ENCODE data around the gene SLC27A1.

The SLC27A1 gene

DNA sequence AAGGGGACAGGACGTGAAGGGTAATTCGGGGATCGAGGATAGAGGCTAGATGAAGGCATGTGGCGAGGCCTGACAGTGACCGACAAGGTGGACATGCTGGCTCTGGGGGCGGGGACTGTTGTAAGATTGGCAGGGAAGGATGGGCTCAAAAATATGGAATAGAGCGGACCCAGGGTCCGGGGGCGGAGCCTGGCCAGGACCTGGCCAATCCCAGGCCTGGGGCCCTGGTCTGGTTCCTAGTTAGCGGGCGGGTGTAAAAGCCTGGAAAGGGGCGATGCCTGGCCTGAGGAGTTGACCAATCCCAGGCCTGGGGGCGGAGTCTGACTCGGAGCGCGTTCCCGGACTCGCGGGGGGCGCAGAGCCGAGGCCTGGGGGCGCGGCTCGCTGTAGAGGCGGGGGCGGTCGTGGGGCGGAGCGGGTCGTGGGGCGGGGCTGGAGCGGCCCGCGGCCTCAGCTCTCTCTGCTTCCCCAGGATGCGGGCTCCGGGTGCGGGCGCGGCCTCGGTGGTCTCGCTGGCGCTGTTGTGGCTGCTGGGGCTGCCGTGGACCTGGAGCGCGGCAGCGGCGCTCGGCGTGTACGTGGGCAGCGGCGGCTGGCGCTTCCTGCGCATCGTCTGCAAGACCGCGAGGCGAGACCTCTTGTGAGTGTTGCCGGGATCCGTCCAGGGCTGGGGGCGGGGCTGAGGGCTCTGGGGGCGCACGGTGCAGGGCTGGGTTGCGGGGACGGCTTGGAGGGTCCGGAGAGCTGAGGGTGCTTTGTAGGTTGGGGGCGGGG, at the start of gene SLC27A1:
Gene SLC27A1, plus strand, starts transcription at position 457 of the 774 bp plus-strand sequence. Its CDS starts 17 bp downstream, at position 474.
- peak; percentile 97 for DNase-seq (ENCODE audit: low read depth)

GRCh38 chr19:17421942-17422341, 48.4 kb upstream of the SLC27A1 start:
- DNase-seq (ENCODE audit: low read depth) = no peak

DNA sequence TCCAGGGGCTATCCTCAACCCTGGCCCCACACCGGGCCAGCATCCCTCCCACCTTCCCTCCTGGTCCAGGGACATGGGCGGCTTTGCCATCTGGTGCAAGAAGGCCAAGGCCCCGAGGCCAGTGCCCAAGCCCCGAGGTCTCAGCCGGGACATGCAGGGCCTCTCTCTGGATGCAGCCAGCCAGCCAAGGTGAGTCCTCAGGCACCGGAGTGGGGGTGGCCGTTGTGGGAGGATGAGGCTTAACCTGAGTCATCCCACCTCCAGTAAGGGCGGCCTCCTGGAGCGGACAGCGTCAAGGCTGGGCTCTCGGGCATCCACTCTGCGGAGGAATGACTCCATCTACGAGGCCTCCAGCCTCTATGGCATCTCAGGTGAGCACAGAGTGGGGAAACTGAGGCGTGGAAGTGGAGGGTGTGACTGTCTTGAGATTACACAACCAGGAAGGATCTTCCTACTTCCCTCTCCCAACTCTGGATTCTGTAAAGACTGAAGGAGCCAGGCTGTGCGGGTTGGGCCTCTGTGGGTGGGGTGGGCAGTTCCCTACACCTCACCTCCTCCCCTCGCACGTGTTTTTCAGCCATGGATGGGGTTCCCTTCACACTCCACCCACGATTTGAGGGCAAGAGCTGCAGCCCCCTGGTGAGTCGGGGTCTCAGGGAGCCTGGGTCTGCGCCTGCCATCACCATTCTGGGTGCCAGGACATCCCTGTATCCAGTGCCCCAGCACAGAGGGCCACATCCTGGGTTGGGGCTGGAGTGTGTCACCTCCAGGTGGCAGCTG, 46.7 kb upstream of the SLC27A1 start:
- no peak for DNase-seq (ENCODE audit: low read depth)

DNA sequence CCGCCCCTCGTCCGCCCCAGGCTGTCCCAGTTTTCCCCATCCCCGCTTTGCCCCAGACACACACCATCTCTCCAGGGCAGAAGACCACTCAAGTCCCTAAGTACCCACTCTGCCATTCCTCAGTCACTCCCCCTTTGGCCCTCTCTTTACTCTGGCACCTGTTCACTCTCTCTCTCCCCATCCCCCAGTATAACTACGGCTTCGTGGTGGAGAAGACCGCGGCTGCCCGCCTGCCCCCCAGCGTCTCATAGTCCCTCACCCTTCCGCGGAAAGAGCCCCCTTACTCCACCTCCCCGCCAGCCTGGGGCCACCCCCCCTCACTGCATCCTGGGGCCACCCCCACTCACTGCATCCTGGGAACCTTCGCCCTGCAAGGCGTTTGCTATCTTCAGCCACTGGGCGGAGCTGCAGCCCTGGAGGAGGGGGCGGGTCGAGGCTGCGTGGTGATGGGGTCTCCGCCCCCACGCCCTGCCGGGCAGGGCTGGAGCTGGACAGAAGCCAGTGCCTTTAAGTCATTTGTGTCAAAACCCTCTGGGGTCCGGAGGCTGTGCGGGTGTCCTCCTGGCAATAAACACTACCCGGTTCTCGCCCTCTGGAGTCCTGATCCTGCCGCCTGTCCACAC, 45.5 kb upstream of the SLC27A1 start:
- DNase-seq (ENCODE audit: low read depth) = no peak

- no peak for DNase-seq (ENCODE audit: low read depth)
These were observed 40.6 kb upstream of the SLC27A1 start for GRCh38 chr19:17429641-17430113.

GRCh38 chr19:17431417-17431816, 38.9 kb upstream of the SLC27A1 start:
- DNase-seq (ENCODE audit: low read depth) = no peak

GRCh38 chr19:17435218-17435617, 35.1 kb upstream of the SLC27A1 start:
- no peak for DNase-seq (ENCODE audit: low read depth)

- DNase-seq (ENCODE audit: low read depth) = no peak
These were observed 34.0 kb upstream of the SLC27A1 start for GRCh38 chr19:17436094-17436873.

- DNase-seq (ENCODE audit: low read depth) = no peak
These were observed 33.5 kb upstream of the SLC27A1 start for GRCh38 chr19:17436874-17437267.

- no peak for DNase-seq (ENCODE audit: low read depth)
These were observed 28.9 kb upstream of the SLC27A1 start for GRCh38 chr19:17441241-17442021.

DNA sequence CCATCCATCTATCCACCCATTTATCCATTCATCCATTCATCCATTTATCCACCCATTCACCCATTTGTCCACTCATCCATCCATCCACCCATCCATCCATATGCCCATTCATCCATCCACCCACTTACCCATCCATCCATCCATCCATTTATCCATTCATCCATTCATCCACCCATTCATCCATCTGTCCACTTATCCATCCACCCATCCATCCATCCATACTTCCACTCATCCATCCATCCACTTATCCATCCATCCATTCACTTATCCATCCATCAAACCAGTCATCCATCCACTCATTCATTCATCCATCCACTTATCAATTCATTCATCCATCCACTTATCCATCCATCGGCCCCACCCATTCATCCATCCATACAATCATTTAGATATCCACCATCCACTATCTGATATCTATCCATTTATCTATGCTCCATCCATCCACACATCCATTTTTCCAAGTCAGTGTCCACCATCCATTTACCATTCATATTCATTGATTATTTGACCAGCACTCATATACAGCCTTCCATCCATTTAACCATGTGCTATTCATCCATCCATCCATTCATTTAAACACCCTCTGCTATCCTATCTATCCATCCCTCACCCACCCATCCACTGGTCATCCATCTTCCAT, 24.7 kb upstream of the SLC27A1 start:
- no peak for DNase-seq (ENCODE audit: low read depth)

DNA sequence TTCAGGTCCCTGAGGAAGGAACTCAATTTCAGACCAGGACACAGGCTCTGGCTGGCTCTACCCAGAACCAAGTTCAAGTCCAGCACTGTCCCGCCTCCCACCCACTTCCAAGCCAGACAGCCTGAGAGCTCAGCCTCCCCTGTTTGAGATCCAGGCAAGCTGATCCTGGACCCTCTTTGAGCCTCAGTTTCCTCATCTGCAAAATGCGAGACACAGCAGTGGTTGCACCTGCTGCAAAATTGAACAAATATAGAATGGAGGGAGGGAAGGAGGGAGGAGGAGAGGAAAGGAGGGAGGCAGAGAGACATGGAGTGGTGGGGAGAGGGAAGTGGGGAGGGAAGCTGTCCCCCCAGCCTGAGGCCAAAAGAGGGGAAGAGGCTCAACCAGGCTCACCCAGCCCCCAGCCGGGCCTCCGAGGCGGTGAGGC, 22.6 kb upstream of the SLC27A1 start:
- no peak for DNase-seq (ENCODE audit: low read depth)

GRCh38 chr19:17448131-17448967, 22.0 kb upstream of the SLC27A1 start, which contains the start of gene TMEM221:
TMEM221 (minus strand) TSS chr19:17448668; CDS start chr19:17448462, 206 bp downstream.
- no peak for DNase-seq (ENCODE audit: low read depth)

DNA sequence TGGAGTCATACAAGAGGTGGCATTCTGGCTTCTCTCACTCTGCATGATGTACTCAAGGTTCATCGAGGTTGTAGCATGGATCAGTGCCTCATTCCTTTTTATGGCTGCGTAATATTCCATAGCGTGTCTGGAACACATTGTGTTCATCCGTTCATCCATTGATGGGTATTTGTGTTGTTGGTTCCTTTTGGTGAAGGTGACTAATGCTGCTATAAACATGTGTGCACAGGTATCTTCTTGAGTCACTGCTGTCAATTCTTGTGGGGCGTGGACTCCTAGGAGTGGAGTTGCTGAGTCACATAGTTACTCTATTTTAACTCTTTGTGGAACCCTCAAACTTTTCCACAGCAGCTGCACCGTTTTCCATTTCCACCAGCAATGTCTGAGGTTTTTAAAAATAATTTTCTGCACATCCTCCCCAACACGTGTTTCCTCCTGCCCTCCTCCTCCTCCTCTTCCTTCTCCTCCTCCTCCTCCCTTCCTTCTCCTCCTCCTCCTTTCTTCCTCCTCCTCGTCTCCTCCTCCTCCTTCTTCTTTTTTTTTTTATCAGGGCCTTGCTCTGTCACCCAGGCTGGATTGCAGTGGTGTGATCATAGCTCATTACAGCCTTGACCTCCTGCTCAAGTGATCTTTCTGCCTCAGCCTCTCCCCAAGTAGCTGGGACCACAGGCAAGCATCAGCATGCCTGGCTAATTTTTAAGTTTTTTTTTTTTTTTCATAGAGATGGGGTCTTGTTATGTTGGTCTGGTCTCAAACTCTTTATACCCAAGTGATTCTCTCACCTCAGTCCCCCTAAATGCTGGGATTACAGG, 19.9 kb upstream of the SLC27A1 start:
- no peak for DNase-seq (ENCODE audit: low read depth)

DNA sequence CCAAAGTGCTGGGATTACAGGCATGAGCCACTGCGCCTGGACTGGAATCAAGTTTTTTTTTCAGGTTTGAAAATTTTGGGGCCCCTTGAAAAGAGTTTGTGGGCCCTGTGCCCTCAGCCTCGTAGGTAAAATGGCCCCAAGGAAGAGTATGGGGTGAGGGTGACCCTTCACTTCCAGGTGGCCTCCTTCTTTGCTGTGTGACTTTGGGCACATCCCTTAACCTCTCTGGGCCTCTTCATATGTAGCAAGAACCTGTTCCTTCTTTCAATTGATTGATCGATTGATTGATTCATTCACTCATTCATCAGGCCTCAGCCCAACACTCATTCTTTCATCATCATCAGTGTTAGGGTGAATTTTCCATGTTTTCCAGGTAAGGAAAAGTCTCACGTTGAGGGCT, 18.5 kb upstream of the SLC27A1 start:
- no peak for DNase-seq (ENCODE audit: low read depth)

DNA sequence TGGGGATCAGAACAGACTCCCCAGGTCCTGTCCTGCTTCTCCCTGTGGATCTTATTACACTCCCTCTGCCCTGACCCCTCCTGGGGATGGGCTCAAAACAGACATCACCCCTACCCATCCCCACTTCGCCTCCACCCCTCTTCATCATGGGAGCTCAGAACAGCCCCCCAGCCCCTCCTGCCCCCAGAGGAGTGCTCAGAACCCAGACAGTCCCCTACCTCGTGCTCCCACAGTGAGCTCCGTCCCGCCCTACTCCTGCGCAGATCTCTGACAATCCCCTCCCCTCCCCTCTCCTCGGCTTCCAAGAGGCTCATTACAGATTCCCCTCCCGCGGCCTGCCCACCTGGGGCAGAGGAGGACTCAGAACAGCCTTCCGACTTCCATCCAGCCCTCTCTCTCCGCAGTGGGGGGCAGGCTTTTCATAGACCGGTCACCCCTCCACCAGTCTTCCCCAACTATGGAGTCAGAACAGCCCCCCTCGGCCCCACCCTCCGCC, 15.7 kb upstream of the SLC27A1 start:
- no peak for DNase-seq (ENCODE audit: low read depth)

DNA sequence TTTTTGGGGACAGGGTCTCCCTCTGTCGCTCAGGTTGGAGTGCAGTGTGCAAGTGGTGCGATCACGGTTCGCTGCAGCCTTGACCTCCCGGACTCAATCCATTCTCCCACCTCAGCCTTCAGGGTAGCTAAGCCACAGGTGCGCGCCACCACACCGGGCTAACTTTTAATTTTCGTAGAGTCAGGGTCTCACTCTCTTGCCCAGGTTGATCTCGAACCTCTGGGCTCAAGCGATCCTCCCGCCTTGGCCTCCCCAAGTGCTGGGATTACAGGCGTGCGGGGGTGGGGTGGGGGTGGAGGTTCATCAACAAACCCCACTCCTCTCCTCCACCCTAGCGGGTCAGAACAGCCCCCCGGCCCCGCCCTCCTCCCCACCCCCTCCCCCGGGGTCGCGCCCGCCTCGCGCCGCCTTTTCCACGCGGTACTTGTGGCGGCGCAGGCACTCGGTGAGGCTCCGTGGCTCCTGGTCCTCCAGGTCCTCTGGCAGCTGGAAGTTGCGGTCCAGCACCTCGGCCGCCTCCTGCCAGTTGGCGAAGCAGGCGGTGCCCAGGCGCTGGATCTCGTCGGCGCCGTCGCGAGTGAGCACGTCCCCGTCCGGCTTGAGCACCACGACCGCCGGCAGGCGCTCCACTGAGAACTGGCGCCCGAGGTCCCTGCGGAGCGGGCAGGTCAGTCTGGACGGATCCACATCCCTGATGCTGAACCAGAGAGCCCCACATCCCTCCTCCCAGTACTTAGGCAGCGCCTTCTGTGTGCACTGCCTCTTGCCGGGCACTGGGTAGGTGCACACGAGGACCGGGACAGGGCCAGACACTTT, 14.8 kb upstream of the SLC27A1 start:
- no peak for DNase-seq (ENCODE audit: low read depth)

- no peak for DNase-seq (ENCODE audit: low read depth)
These were observed 14.2 kb upstream of the SLC27A1 start for GRCh38 chr19:17456127-17456526.
